HepG2 (cell line): ENCODE measurements around the gene PATZ1. TPM values are rescaled to one million over a fixed set of nuclear protein-coding genes. Genes with fewer than 3 reads are reported as not detected.

Experiments used
- ATAC-seq: fragments of 200-7000 bp; cut with Tn5 transposase; 3 replicates; pipeline ENCODE4 v1.9.1; 2020; ENCODE audit warnings: mild to moderate bottlenecking, moderate library complexity
- BruUV-seq: library from RNA; stranded (reverse); fragments of 400-500 nt; replicated peaks from 2 replicates; lab custom pipeline; 2021; lab: Mats Ljungman, UMichigan
- CTCF ChIA-PET: fragments of 300-600 bp; formaldehyde crosslinking; extraction: SDS; loops from one replicate; lab custom pipeline; 2021; ENCODE audit warnings: low total read pairs, inconsistent platforms, low intra/inter-chr PET ratio; lab: Yijun Ruan, JAX
- POLR2A ChIA-PET: fragments of 350-600 bp; sonication (Branson Sonifier 250); formaldehyde crosslinking; loops from one replicate; lab custom pipeline; 2020; ENCODE audit warnings: antibody characterized with exemption, inconsistent platforms; lab: Yijun Ruan, JAX
- DNase-seq: peaks from one replicate; pipeline ENCODE4 v3.0.0-alpha.2; 2015; ENCODE audit warnings: low spot score
- FAIRE-seq: peaks from 3 replicates; lab custom pipeline; 2011; peaks lifted over from hg19 to GRCh38; lab: Jason Lieb, UNC
- H2AFZ ChIP-seq: one replicate; pipeline ENCODE4 v1.6.1; 2011; ENCODE audit warnings: low read length, inconsistent platforms
- H3K27ac ChIP-seq: fragments of 300-600 bp; 3 replicates; pipeline ENCODE4 v1.8.0; 2011; ENCODE audit warnings: mixed run types, mild to moderate bottlenecking, mixed read lengths, low read length, inconsistent platforms; ENCODE audit not compliant: insufficient read depth; ENCODE audit errors: extremely low read length
- H3K27me3 ChIP-seq, 2 experiments: fragments of 200-600 bp in 1 of 2; 2 replicates in 1 of 2; 3 replicates in 1 of 2; pipeline versions ENCODE4 v1.6.0 to v1.8.0; 2011; ENCODE audit warnings: low read length in 2 of 2, mild to moderate bottlenecking in 2 of 2, moderate library complexity in 2 of 2, inconsistent platforms in 1 of 2; ENCODE audit not compliant: insufficient read depth in 2 of 2, control insufficient read depth in 1 of 2
- H3K36me3 ChIP-seq, 2 experiments: fragments of 200-600 bp in 1 of 2; replicated peaks in 1 of 2; 2 replicates in 1 of 2; 3 replicates in 1 of 2; pipeline versions ENCODE4 v1.5.1 to v1.8.0; 2011; ENCODE audit warnings: low read length in 2 of 2, inconsistent platforms in 1 of 2; ENCODE audit not compliant: insufficient read depth in 2 of 2, control insufficient read depth in 1 of 2
- H3K4me1 ChIP-seq: 2 replicates; pipeline ENCODE4 v1.5.1; 2012; ENCODE audit warnings: low read length, inconsistent platforms; ENCODE audit not compliant: insufficient read depth
- H3K4me2 ChIP-seq: 2 replicates; pipeline ENCODE4 v1.6.0; 2011; ENCODE audit warnings: low read depth, low read length, inconsistent platforms
- H3K4me3 ChIP-seq, 3 experiments: fragments of 200-600 bp in 1 of 3; sonication (generic), shearing (Covaris generic) in 1 of 3; replicated peaks in 1 of 3; 2 replicates each; pipeline ENCODE4 v1.5.1; 2011 to 2016; ENCODE audit warnings: low read length in 3 of 3, inconsistent platforms in 2 of 3, low read depth in 2 of 3, mild to moderate bottlenecking in 2 of 3, control low read depth in 1 of 3, mixed read lengths in 1 of 3; ENCODE audit not compliant: insufficient read depth in 1 of 3
- H3K79me2 ChIP-seq: one replicate; pipeline ENCODE4 v1.6.1; 2011; ENCODE audit warnings: low read length, inconsistent platforms; ENCODE audit not compliant: insufficient read depth
- H3K9ac ChIP-seq: 2 replicates; pipeline ENCODE4 v1.6.0; 2011; ENCODE audit warnings: mild to moderate bottlenecking, low read depth, low read length, inconsistent platforms; ENCODE audit not compliant: insufficient read depth
- H3K9me3 ChIP-seq: 2 replicates; pipeline ENCODE4 v1.5.1; 2012; ENCODE audit warnings: mild to moderate bottlenecking, low read length
- H4K20me1 ChIP-seq: 2 replicates; pipeline ENCODE4 v1.6.0; 2011; ENCODE audit warnings: inconsistent platforms, mild to moderate bottlenecking, low read length, moderate library complexity; ENCODE audit not compliant: insufficient read depth
- BRCA1 ChIP-seq: sonication (generic); formaldehyde crosslinking; IDR thresholded peaks from 2 replicates; pipeline ENCODE4 v1.4.0; 2020; ENCODE audit warnings: missing genetic modification reagents
- PLSCR1 ChIP-seq: sonication (generic); formaldehyde crosslinking; IDR thresholded peaks from 2 replicates; pipeline ENCODE4 v1.5.0; 2020; ENCODE audit warnings: missing genetic modification reagents, mild to moderate bottlenecking, borderline replicate concordance
- ZNF552 ChIP-seq: sonication (generic); formaldehyde crosslinking; IDR thresholded peaks from 2 replicates; pipeline ENCODE4 v1.9.0; 2022; ENCODE audit warnings: missing genetic modification reagents, mild to moderate bottlenecking, borderline replicate concordance
- whole genome bisulfite sequencing: methylation state at CpG from one replicate; pipeline ENCODE4 v1.1.6; 2017; ENCODE audit warnings: low lambda C conversion rate; 5-methylcytosine and 5-hydroxymethylcytosine counted together
- in situ Hi-C: cut with HindIII; loops from 2 replicates; pipeline ENCODE4 v1.10.0; 2017; ENCODE audit warnings: low pct_unique_long_range_greater_than_20kb; ENCODE audit not compliant: extremely low pct_ligation_motif_present
- intact Hi-C: fragments of 100-400 bp; cut with micrococcal nuclease; formaldehyde crosslinking; loops from one replicate; pipeline ENCODE4 v1.10.0; 2022; ENCODE audit not compliant: unreplicated experiment
- polyA plus RNA-seq, 8 experiments: library from polyadenylated mRNA; depleted of rRNA in 3 of 8; stranded (reverse) in 7 of 8; unstranded in 1 of 8; fragments of >200 nt; fragmentation: Illumina TruSeq in 4 of 8; extraction: Trizol in 4 of 8; gene quantifications; 2 replicates each; pipeline versions ENCODE4 v1.2.1 to v1.2.3, GENCODE V29; 2011 to 2016; ENCODE audit warnings: low read depth in 4 of 8, missing spikeins in 1 of 8, mixed read lengths in 1 of 8; ENCODE audit not compliant: insufficient read depth in 1 of 8
- total RNA-seq, 5 experiments: library from RNA; depleted of rRNA; stranded (reverse); fragments of >200 nt; fragmentation: Illumina TruSeq; extraction: Trizol; gene quantifications; 2 replicates each; pipeline ENCODE4 v1.2.3, GENCODE V29; 2016; ENCODE audit warnings: low read depth in 1 of 5

The PATZ1 gene
- total and polyA plus RNA-seq, 2 of the 13 experiments (the other 11 are each of a cell fraction or from before 2014, with no cell fraction given): 24.9 to 30.5 TPM

DNA sequence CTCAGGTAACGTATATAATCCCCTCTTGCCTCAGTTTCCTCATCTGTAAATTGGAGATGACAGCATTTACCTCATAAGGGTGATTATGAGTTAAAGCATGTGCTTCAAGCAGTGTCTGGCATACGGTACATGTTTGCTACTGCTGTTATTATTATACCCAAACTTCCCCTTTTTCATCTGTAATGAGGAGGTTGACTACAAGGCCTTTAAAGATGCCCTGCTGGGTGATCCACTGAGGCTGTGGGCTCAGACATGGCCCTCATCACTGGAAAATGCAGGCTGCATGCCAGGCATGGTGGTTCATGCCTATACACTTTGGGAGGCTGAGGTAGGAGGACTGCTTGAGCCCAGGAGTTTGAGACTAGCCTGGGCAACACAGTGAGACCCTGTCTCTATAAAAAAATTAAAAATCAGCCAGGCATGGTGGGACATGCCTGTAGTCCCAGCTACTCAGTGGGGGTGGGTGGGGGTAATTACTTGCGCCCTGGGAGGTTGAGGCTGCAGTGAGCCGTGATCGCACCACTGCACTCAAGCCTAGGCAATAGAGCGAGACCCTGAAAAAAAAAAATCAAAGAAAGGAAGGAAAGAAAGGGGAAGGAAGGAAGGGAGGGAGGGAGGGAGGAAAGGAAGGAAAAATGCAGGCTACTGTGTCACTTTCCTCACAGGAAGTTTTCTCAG is 58.2 kb downstream of the PATZ1 start:
- H3K4me2 ChIP-seq: no peak overlapping the region
- no peak overlapping the region for H2AFZ ChIP-seq
- POLR2A ChIA-PET: no interaction called here
- in situ Hi-C loops: no loop called here
- H3K27ac ChIP-seq: no peak overlapping the region
- no peaks in the 10 kb centered on the region for H3K27me3 ChIP-seq
- TF ChIP-seq PLSCR1 (CRISPR knock-in tag) (no peak), BRCA1 (CRISPR knock-in tag) (no peak)
- TF ChIP-seq, all 625 proteins: peak for 0
- WGBS: 95% methylated on average over 6 of the region's 6 CpGs
- CTCF ChIA-PET: no interaction called here
- H3K9me3 ChIP-seq: no peaks in the 10 kb centered on the region
- H3K79me2 ChIP-seq: no peaks in the 10 kb centered on the region
- H3K4me3 ChIP-seq: no peak overlapping the region
- intact Hi-C loops: no loop called here
- no peak overlapping the region for H3K9ac ChIP-seq
- peaks cover 59% of the 10 kb centered on the region for H3K4me1 ChIP-seq
- H4K20me1 ChIP-seq: no peaks in the 10 kb centered on the region
- FAIRE-seq (no peak), DNase-seq (no peak), ATAC-seq (no peak)
- no TSS peak for BruUV-seq
- no peaks in the 10 kb centered on the region for H3K36me3 ChIP-seq

DNA sequence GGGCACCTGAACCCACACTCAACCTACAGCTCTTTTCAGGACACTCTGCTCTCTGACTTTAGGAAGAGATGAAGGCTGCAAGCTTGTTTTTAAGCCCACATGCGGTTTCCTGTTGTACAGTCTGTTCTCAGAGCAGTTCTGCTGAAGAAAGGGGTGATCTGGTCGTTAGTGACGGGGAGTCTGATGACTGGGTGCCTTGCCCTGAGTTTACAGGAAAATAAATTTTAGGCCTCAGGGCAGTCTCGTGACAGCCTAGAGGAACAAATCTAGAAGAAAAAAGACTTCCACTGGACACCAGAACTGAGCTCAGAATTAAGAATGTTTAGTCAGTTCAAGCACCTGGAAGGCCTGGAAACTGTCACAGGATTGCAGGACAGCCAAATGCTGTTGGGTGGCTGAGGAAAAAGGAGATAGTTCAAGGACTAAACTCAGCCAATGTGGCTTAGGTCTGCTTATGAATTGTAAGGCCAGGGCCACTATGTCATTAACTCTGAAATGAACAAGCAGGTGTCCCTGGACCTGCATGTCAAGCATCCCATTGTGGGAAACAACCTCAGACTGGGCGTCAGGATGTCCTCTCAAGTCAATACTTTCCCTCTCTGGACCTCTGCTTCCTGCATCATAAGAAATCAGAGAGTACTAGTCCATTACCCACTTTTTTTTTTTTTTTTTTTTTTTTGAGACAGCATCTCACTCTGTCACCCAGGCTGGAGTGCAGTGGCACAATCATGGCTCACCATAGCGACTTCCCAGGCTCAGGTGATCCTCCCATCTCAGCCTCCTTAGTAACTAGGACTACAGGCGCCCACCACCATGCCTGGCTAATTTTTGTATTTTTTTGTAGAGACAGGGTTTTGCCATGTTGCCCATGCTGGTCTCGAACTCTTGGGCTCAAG is 59.5 kb downstream of the PATZ1 start:
- DNase-seq (no peak), ATAC-seq (no peak), FAIRE-seq (no peak)
- CTCF ChIA-PET: no interaction called here
- no peak overlapping the region for H3K4me2 ChIP-seq
- H3K79me2 ChIP-seq: no peaks in the 10 kb centered on the region
- no peak overlapping the region for H2AFZ ChIP-seq
- BruUV-seq: no TSS peak
- no peak overlapping the region for H3K27ac ChIP-seq
- intact Hi-C loops: no loop called here
- H3K9me3 ChIP-seq: no peaks in the 10 kb centered on the region
- H3K36me3 ChIP-seq: no peaks in the 10 kb centered on the region
- no peak for TF ChIP-seq ZNF552 (CRISPR knock-in tag)
- H4K20me1 ChIP-seq: no peaks in the 10 kb centered on the region
- WGBS: 81% methylated on average over 8 of the region's 8 CpGs
- H3K4me1 ChIP-seq: peaks cover 46% of the 10 kb centered on the region
- POLR2A ChIA-PET: interaction anchor here (0.6 kb wide), 1 partner anchor 127 kb away, joined by 3 read pairs; the partner anchor contains the start of gene RNF185
- H3K27me3 ChIP-seq: no peaks in the 10 kb centered on the region
- no peak overlapping the region for H3K4me3 ChIP-seq
- H3K9ac ChIP-seq: no peak overlapping the region
- in situ Hi-C loops: no loop called here
